ENCODE data around the gene SCUBE1. TPM values are rescaled to one million over a fixed set of nuclear protein-coding genes. Genes with fewer than 3 reads are reported as not detected.

The SCUBE1 gene
- total and polyA plus RNA-seq, 2 of the 4 experiments (the other 2 are of a cell fraction) = not detected

DNA sequence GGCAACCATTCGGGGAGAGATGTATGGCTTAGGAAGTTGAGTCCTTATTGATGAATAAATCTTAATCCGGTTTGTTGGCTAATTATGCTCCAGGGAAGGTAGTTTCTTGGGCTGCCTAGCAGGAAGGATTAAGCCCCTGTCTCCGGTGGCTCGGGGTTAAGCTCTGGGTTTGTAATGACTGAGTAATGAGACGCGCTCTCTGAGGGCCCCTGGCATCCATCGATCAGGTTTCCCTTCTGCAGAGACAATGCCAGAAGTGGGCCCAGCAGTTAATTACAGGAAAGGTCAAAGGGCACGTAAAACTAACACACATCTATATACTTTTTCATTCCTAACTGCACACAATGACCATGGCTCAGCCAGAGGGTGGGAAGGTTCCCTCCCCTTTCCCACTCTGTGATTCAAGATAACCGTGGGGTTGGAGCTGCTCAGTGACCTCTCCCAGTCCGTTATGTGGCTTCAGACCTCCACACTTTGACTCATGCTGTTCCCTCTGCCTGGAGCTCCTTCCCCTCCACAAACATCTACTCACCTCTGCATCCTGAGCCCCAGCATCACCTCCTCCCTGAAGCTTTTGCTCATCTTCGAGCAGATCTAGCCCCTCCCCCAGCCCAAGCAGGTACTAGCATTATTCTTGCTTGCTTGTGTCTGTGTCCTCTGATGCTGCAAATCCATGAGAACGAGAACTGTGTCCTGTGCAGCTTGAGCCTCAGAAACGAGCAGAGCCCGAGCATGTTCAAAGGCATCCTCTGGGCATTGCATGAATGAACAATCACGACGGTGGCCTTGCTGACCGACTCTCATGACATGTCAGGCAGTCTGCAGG is 16.6 kb downstream of the SCUBE1 start:
- CTCF ChIA-PET = interaction anchor here (0.6 kb wide), 1 partner anchor 550 kb away, joined by 3 read pairs; no protein-coding TSS in a partner anchor
- H4K5ac ChIP-seq (ENCODE audit: low read depth, low read length) = no peak overlapping the region
- no peak overlapping the region for H2BK20ac ChIP-seq (ENCODE audit: low read depth, low read length)

More for the DNA sequence above, 16.6 kb downstream of the SCUBE1 start:
- H3K9me3 ChIP-seq (ENCODE audit: control insufficient read depth, insufficient read depth, low read length) = no peaks in the 10 kb centered on the region
- no peak overlapping the region for H3K4me2 ChIP-seq (ENCODE audit: low read depth, low read length)
- H3K14ac ChIP-seq (replicated peaks; ENCODE audit: low read depth, low read length) = no peak overlapping the region
- no peaks in the 10 kb centered on the region for H3K36me3 ChIP-seq (ENCODE audit: control insufficient read depth, insufficient read depth, low read length)
- no peaks in the 10 kb centered on the region for H4K20me1 ChIP-seq (ENCODE audit: insufficient read depth, low read length)
- no peak for DNase-seq
- in situ Hi-C loops (cut with MboI; ENCODE audit: low sequenced_read_pairs) = no loop called here
- 31% methylated on average over 8 of the region's 17 CpGs; no CpG with 5 or more reads in 1 of the 2 experiments for WGBS, 2 experiments (ENCODE audit: extremely low coverage in 2 of 2, insufficient read length in 1 of 2)
- H3K4me3 ChIP-seq (ENCODE audit: insufficient read depth, low read depth, low read length) = no peak overlapping the region
- no peak overlapping the region for H3K18ac ChIP-seq (ENCODE audit: low read depth, low read length)
- no TSS peak for BruUV-seq (replicated peaks)
- H2BK120ac ChIP-seq (ENCODE audit: low read depth, low read length) = no peak overlapping the region
- no peak overlapping the region for H3K23ac ChIP-seq (ENCODE audit: low read depth, low read length)
- H2BK15ac ChIP-seq (ENCODE audit: low read depth, low read length) = no peak overlapping the region
- no peaks in the 10 kb centered on the region for H3K9me1 ChIP-seq (ENCODE audit: insufficient read depth, low read length)
- POLR2A ChIA-PET (ENCODE audit: unreplicated experiment) = no interaction called here
- no peak overlapping the region for H2AK9ac ChIP-seq (replicated peaks; ENCODE audit: low read depth, low read length, poor library complexity)
- H3K79me1 ChIP-seq (ENCODE audit: low read depth in 1 of 2, low read length in 2 of 2) = no peaks in the 10 kb centered on the region
- H4K91ac ChIP-seq (ENCODE audit: insufficient read depth, low read depth, low read length) = no peak overlapping the region
- peaks cover 42% of the 10 kb centered on the region for H3K27me3 ChIP-seq (ENCODE audit: control insufficient read depth, insufficient read depth, low read length)
- no peak overlapping the region for H3K4ac ChIP-seq (ENCODE audit: low read depth, low read length)
- no peak overlapping the region for H3K9ac ChIP-seq (ENCODE audit: low read depth, low read length)
- H2BK5ac ChIP-seq (ENCODE audit: low read depth, low read length, poor library complexity, severe bottlenecking) = no peak overlapping the region
- no peak overlapping the region for H4K8ac ChIP-seq (ENCODE audit: low read depth in 2 of 2, low read length in 2 of 2)
- dilution Hi-C loops (cut with HindIII; ENCODE audit: low sequenced_read_pairs, unreplicated experiment) = no loop called here
- H3K4me1 ChIP-seq (ENCODE audit: control insufficient read depth, insufficient read depth, low read length) = no peaks in the 10 kb centered on the region
- intact Hi-C loops (cut with micrococcal nuclease) = no loop called here
- TF ChIP-seq, protein P1, sequence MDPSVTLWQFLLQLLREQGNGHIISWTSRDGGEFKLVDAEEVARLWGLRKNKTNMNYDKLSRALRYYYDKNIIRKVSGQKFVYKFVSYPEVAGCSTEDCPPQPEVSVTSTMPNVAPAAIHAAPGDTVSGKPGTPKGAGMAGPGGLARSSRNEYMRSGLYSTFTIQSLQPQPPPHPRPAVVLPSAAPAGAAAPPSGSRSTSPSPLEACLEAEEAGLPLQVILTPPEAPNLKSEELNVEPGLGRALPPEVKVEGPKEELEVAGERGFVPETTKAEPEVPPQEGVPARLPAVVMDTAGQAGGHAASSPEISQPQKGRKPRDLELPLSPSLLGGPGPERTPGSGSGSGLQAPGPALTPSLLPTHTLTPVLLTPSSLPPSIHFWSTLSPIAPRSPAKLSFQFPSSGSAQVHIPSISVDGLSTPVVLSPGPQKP (IDR thresholded peaks at IDR 0.05; ENCODE audit: borderline replicate concordance, low read depth, low read length) = no peak
- no peak for ATAC-seq (ENCODE audit: low read depth)
- no peak overlapping the region for H3K27ac ChIP-seq (ENCODE audit: insufficient read depth, low read length)
- H2AK5ac ChIP-seq (ENCODE audit: low read depth, low read length) = no peak overlapping the region
- no peak overlapping the region for H3K56ac ChIP-seq (ENCODE audit: extremely low read depth, insufficient read depth, low read length)
- no peak overlapping the region for H2AFZ ChIP-seq (replicated peaks; ENCODE audit: low read length, poor library complexity)

All from IMR-90 (cell line).